Vagina (tissue), 2 donors: ENCODE results near the gene HTT-AS. TPM values are rescaled to one million over a fixed set of nuclear protein-coding genes. Genes with fewer than 3 reads are reported as not detected.

Experiments
- DNase-seq, 2 donors: peaks; one replicate each; pipeline ENCODE4 v3.0.0-alpha.2; 2017; ENCODE audit errors: extremely low spot score in 2 of 2
- H3K27ac ChIP-seq: fragments of 200-600 bp; sonication (generic); one replicate; pipeline ENCODE4 v1.5.1; 2019
- H3K27me3 ChIP-seq: fragments of 200-600 bp; sonication (generic); one replicate; pipeline ENCODE4 v1.5.1; 2019
- H3K36me3 ChIP-seq, 2 donors: fragments of 200-600 bp; sonication (generic); one replicate each; pipeline ENCODE4 v1.5.1; 2017 to 2019
- H3K4me1 ChIP-seq: fragments of 200-600 bp; sonication (generic); one replicate; pipeline ENCODE4 v1.5.1; 2019
- H3K4me3 ChIP-seq, 2 donors: fragments of 200-600 bp; sonication (generic); 1 replicate in 1 of 2; 2 replicates in 1 of 2; pipeline ENCODE4 v1.5.1; 2016 to 2019
- H3K9me3 ChIP-seq: fragments of 200-600 bp; sonication (generic); one replicate; pipeline ENCODE4 v1.5.1; 2019
- CTCF ChIP-seq, 3 experiments: fragments of 450-650 bp in 2 of 3; fragments of 200-600 bp in 1 of 3; sonication (generic) in 1 of 3; IDR thresholded peaks; one replicate each; pipeline ENCODE4 v1.5.1; 2017 to 2019; ENCODE audit warnings: antibody characterized with exemption in 3 of 3, mild to moderate bottlenecking in 2 of 3, moderate library complexity in 2 of 3
- POLR2A ChIP-seq, 2 donors: fragments of 450-650 bp; IDR thresholded peaks; one replicate each; pipeline ENCODE4 v1.6.1; 2017; ENCODE audit warnings: antibody characterized with exemption in 2 of 2, mild to moderate bottlenecking in 2 of 2, moderate library complexity in 2 of 2
- POLR2AphosphoS5 ChIP-seq, 2 donors: sonication (generic); formaldehyde crosslinking; IDR thresholded peaks; one replicate each; pipeline ENCODE4 v1.9.0; 2017; ENCODE audit warnings: antibody characterized with exemption in 2 of 2, mild to moderate bottlenecking in 2 of 2, low read depth in 1 of 2; ENCODE audit not compliant: insufficient read depth in 1 of 2
- intact Hi-C: fragments of 100-400 bp; cut with DNase I; formaldehyde crosslinking; loops from one replicate; pipeline ENCODE4 v1.15.1; 2023
- total RNA-seq: library from RNA; depleted of rRNA; stranded (reverse); fragments of >200 nt; gene quantifications from one replicate; pipeline ENCODE4 v1.2.3, GENCODE V29; 2016

HTT-AS gene
- total RNA-seq, 1 donor from 2014 or later = not detected

DNA sequence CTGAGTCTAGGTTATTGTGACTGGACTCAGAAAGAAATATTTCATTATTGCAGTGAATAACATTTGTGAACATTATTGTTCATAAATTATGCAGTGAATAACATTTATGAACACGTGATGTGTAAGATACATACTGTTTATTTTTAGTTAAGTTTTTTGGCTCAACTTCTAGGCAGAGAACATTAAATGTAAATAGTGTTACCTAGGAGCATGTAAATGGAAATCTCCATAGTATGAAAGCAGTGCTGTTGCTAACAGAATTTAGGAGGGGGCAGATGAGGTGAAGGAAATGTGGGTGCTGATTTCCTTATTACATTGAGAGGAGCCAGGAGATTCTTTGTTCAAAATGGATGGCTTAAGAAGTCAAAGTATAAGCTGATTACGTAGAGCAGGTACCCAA, 45.1 kb upstream of the HTT-AS start:
- Histone ChIP-seq H3K4me3 (no peak overlapping the region), H3K36me3 (peaks cover 0 to 40% of the 10 kb centered on the region in 2 donors), H3K9me3 (no peaks in the 10 kb centered on the region), H3K27ac (no peak overlapping the region), H3K4me1 (peaks cover 14% of the 10 kb centered on the region), H3K27me3 (no peaks in the 10 kb centered on the region)
- intact Hi-C loops = no loop called here
- no peak for TF ChIP-seq POLR2AphosphoS5 (IDR thresholded peaks at IDR 0.05; ENCODE audit: insufficient read depth in 1 of 2, low read depth in 1 of 2)
- no peak for TF ChIP-seq POLR2A (IDR thresholded peaks at IDR 0.05)
- no peak for TF ChIP-seq CTCF (IDR thresholded peaks at IDR 0.05)
- DNase-seq = no peak

DNA sequence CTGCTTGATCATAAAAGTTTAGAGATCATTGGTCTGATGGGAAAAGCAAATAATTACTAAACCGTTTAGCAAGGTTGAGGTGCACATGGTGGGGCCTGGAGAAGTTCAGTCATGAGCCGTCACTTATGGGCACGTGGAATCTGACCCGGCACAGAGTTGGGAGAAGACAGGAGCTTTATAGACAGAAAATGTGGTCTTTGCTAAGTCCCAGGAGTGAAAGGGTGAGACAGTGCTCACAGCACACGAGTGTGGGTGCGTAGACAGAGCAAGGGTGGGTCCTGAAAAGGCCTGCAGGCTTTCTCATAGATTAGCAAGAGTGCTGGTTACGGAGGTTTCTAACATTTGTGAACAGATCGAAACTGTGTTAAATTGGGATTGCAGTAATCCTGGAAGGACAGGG, 44.0 kb upstream of the HTT-AS start:
- Histone ChIP-seq H3K36me3 (peaks cover 0 to 40% of the 10 kb centered on the region in 2 donors), H3K9me3 (no peaks in the 10 kb centered on the region), H3K4me1 (peaks cover 6% of the 10 kb centered on the region), H3K27ac (no peak overlapping the region), H3K27me3 (no peaks in the 10 kb centered on the region), H3K4me3 (no peak overlapping the region)
- peak in 1 of 2 donors; percentile 11 for DNase-seq
- intact Hi-C loops = no loop called here
- no peak for TF ChIP-seq POLR2A (IDR thresholded peaks at IDR 0.05)

DNA sequence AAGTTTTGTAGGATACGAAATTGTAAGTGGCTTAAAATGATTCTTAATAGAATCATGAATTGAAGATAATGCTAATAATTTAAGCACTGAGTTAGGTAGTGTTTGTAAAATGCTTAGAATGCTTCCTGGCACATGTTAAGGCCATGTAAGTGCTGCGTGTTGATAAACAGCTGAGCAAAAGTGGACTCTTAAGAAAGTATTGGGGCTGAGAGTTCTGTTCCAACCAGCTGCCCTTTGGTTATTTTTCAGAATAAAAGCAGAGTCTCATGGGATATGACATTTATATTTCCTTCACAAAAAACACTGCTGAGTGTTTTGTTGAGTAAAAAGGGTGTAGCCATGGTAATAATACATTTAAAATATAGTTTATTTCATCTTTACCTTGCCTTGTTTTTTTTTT, 42.6 kb upstream of the HTT-AS start:
- Histone ChIP-seq H3K36me3 (peaks cover 0 to 39% of the 10 kb centered on the region in 2 donors), H3K27ac (no peak overlapping the region), H3K9me3 (no peaks in the 10 kb centered on the region), H3K4me1 (peaks cover 4% of the 10 kb centered on the region), H3K27me3 (no peaks in the 10 kb centered on the region), H3K4me3 (no peak overlapping the region)
- no peak for DNase-seq
- no peak for TF ChIP-seq POLR2A (IDR thresholded peaks at IDR 0.05)
- TF ChIP-seq POLR2AphosphoS5 (IDR thresholded peaks at IDR 0.05; ENCODE audit: insufficient read depth in 1 of 2, low read depth in 1 of 2) = no peak
- TF ChIP-seq CTCF (IDR thresholded peaks at IDR 0.05) = no peak
- intact Hi-C loops = no loop called here

- intact Hi-C loops = no loop called here
- TF ChIP-seq POLR2A (IDR thresholded peaks at IDR 0.05) (no peak), POLR2AphosphoS5 (IDR thresholded peaks at IDR 0.05; ENCODE audit: insufficient read depth in 1 of 2, low read depth in 1 of 2) (no peak), CTCF (IDR thresholded peaks at IDR 0.05) (no peak)
- Histone ChIP-seq H3K9me3 (no peaks in the 10 kb centered on the region), H3K27me3 (no peaks in the 10 kb centered on the region), H3K4me1 (no peaks in the 10 kb centered on the region), H3K36me3 (peaks cover 0 to 29% of the 10 kb centered on the region in 2 donors), H3K4me3 (no peak overlapping the region), H3K27ac (no peak overlapping the region)
- peak in 1 of 2 donors; percentile 58 for DNase-seq
Observed at GRCh38 chr4:3115637-3116270, 41.4 kb upstream of the HTT-AS start.

DNA sequence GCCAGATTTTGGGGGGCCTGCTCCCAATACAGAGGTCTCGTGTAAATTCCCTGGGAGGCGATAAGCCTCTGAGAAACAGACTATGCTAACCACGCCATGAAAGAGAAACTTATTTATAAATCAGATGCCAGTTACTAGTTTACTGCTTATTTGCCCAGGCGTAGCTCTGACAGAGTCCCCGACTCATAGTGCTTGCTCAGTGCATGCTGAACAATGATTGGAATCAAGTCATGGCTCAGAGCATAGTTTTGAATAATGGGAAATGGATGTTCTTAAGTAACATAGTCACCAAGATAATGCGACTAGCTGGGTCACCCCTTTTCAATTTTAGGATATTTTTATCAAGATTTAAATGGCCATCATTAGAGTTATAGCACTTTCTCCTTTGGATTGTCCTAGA, 40.0 kb upstream of the HTT-AS start:
- peak in 1 of 2 donors; percentile 49 for DNase-seq
- Histone ChIP-seq H3K27me3 (no peaks in the 10 kb centered on the region), H3K27ac (no peak overlapping the region), H3K9me3 (no peaks in the 10 kb centered on the region), H3K4me3 (no peak overlapping the region), H3K4me1 (no peaks in the 10 kb centered on the region), H3K36me3 (peaks cover 0 to 26% of the 10 kb centered on the region in 2 donors)
- intact Hi-C loops = no loop called here
- TF ChIP-seq POLR2A (IDR thresholded peaks at IDR 0.05) (no peak), CTCF (IDR thresholded peaks at IDR 0.05) (no peak), POLR2AphosphoS5 (IDR thresholded peaks at IDR 0.05; ENCODE audit: insufficient read depth in 1 of 2, low read depth in 1 of 2) (no peak)
